ENCODE measurements around the gene TENT5A.

TENT5A gene

DNA sequence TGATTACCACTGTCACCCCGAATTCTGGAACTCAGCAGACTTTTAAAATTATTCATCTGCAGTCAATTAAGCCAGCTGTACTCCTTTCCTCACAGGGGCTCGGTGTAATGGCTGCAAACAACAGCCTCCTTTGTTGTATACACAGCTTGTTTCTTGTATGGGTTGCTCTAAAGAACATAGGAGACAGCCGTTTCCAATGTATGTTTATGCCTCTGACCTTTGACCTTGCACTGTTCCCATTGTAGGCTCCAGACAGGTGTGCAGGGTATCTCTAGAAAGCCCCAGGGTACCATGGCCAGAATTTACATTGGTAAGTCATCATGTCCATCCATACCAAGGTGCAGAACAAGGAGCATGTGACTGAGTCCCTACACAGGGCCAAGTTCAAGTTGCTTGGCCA, 11.5 kb upstream of the TENT5A start:
- Mint-ChIP-seq H3K9me3 (no peaks in the 10 kb centered on the region), H3K27me3 (peaks cover 4% of the 10 kb centered on the region), H3K4me3 (no peak overlapping the region), H3K36me3 (no peaks in the 10 kb centered on the region), H3K4me1 (no peaks in the 10 kb centered on the region), H3K27ac (no peak overlapping the region)
- CTCF ChIA-PET, result no interaction called here
- DNase-seq, result no peak

DNA sequence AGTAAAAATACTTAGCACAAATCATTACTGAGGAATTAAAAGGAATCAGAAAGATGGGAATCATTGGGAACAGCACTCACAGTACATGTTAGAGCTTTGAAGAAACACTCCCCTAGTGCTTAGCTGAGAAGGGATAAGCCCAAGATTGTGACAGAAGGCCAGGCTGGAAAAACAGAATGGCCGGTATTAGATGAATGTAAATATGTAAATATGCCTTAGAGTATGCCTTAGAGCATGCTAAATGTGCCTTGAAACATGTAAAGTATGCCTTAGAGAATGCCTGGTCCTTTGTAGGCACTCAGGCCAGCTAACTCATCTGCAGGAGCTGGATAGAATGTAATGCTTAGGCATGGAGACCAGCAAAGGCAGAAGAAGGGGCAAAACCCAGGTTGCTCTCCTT, 10.6 kb upstream of the TENT5A start:
- DNase-seq, result no peak
- no peak overlapping the region for H3K27ac Mint-ChIP-seq
- peaks cover 4% of the 10 kb centered on the region for H3K27me3 Mint-ChIP-seq
- no peaks in the 10 kb centered on the region for H3K9me3 Mint-ChIP-seq
- CTCF ChIA-PET, result interaction anchor here (0.7 kb wide), 1 partner anchor 11 kb away, joined by 3 read pairs; the partner anchor contains the start of gene TENT5A
- H3K4me1 Mint-ChIP-seq, result no peaks in the 10 kb centered on the region
- no peaks in the 10 kb centered on the region for H3K36me3 Mint-ChIP-seq
- H3K4me3 Mint-ChIP-seq, result no peak overlapping the region

GRCh38 chr6:81762606-81763005, 10.1 kb upstream of the TENT5A start:
- no peak for DNase-seq
- Mint-ChIP-seq H3K4me1 (no peaks in the 10 kb centered on the region), H3K27ac (no peak overlapping the region), H3K36me3 (no peaks in the 10 kb centered on the region), H3K9me3 (no peaks in the 10 kb centered on the region), H3K4me3 (no peak overlapping the region), H3K27me3 (peaks cover 4% of the 10 kb centered on the region)
- CTCF ChIA-PET, result interaction anchor here (0.7 kb wide), 1 partner anchor 10 kb away, joined by 3 read pairs; the partner anchor contains the start of gene TENT5A

GRCh38 chr6:81762132-81762531, 9.7 kb upstream of the TENT5A start:
- Mint-ChIP-seq H3K27me3 (peaks cover 5% of the 10 kb centered on the region), H3K36me3 (no peaks in the 10 kb centered on the region), H3K9me3 (no peaks in the 10 kb centered on the region), H3K27ac (no peak overlapping the region), H3K4me3 (no peak overlapping the region), H3K4me1 (no peaks in the 10 kb centered on the region)
- CTCF ChIA-PET, result no interaction called here
- DNase-seq, result no peak

DNA sequence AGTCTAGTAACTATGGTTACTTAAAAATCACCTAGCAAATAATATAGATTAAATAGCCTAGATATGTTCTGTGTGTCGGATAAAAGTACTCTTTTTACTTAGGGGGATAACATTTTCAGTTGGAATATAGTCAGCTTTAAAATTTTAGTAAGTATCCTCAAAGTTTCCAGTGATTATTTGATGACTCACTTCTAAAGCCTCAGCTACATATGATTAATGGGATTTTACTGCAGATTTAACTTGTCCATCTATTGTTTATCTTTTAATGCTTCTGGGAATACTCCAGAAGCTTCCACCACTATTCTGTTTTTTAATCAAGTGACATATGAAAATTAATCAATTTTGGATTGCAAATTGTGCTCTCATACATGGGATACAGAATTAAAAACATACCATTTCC, 8.7 kb upstream of the TENT5A start:
- Mint-ChIP-seq H3K36me3 (no peaks in the 10 kb centered on the region), H3K4me1 (no peaks in the 10 kb centered on the region), H3K4me3 (no peak overlapping the region), H3K9me3 (no peaks in the 10 kb centered on the region), H3K27ac (no peak overlapping the region), H3K27me3 (peaks cover 12% of the 10 kb centered on the region)
- no peak for DNase-seq
- CTCF ChIA-PET, result no interaction called here

- no peak for DNase-seq
- peaks cover 9% of the 10 kb centered on the region for H3K27me3 Mint-ChIP-seq
- no peaks in the 10 kb centered on the region for H3K36me3 Mint-ChIP-seq
- H3K27ac Mint-ChIP-seq, result no peak overlapping the region
- H3K9me3 Mint-ChIP-seq, result no peaks in the 10 kb centered on the region
- no peaks in the 10 kb centered on the region for H3K4me1 Mint-ChIP-seq
- CTCF ChIA-PET, result no interaction called here
- no peak overlapping the region for H3K4me3 Mint-ChIP-seq
Measured at GRCh38 chr6:81759782-81760181, 7.3 kb upstream of the TENT5A start.

- Mint-ChIP-seq H3K27ac (no peak overlapping the region), H3K4me3 (no peak overlapping the region), H3K27me3 (peaks cover 20% of the 10 kb centered on the region), H3K4me1 (no peaks in the 10 kb centered on the region), H3K9me3 (no peaks in the 10 kb centered on the region), H3K36me3 (no peaks in the 10 kb centered on the region)
- CTCF ChIA-PET, result no interaction called here
- DNase-seq, result no peak
Measured at GRCh38 chr6:81758221-81758620, 5.7 kb upstream of the TENT5A start.

- peaks cover 34% of the 10 kb centered on the region for H3K27me3 Mint-ChIP-seq
- no peaks in the 10 kb centered on the region for H3K9me3 Mint-ChIP-seq
- H3K27ac Mint-ChIP-seq, result no peak overlapping the region
- peaks cover 8% of the 10 kb centered on the region for H3K4me1 Mint-ChIP-seq
- DNase-seq, result no peak
- CTCF ChIA-PET, result interaction anchor here (0.8 to 1.3 kb wide), 2 partner anchors 11 to 22 kb away, joined by 3 read pairs; no protein-coding TSS in a partner anchor
- no peaks in the 10 kb centered on the region for H3K36me3 Mint-ChIP-seq
- H3K4me3 Mint-ChIP-seq, result no peak overlapping the region
Measured at GRCh38 chr6:81756690-81757089, 4.2 kb upstream of the TENT5A start.

GRCh38 chr6:81755551-81755950, 3.1 kb upstream of the TENT5A start:
- H3K4me1 Mint-ChIP-seq, result peaks cover 19% of the 10 kb centered on the region
- CTCF ChIA-PET, result no interaction called here

DNA sequence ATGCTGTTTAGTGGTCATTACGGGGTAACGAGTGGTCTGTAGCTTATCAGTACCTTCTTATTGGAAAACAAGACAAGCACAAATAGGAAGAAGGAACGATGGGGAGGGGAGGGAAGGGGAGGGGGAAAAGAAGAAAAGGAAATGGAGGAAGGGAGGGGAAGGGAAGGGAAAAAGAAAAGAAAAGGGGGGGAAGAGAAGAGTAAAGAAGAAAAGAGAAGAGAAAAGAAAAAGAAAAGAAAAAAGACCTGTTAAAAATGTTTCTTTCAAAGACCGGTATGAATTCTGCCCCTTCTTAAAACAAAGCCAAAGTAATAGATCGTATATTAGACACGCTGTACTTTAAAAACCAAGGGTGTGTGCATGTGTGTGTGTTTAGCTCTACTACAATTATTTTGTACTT, 2.4 kb upstream of the TENT5A start:
- Mint-ChIP-seq H3K27me3 (peaks cover 50% of the 10 kb centered on the region), H3K9me3 (no peaks in the 10 kb centered on the region), H3K27ac (no peak overlapping the region), H3K36me3 (peaks cover 2% of the 10 kb centered on the region), H3K4me1 (peaks cover 24% of the 10 kb centered on the region), H3K4me3 (no peak overlapping the region)
- CTCF ChIA-PET, result no interaction called here
- DNase-seq, result no peak

More at GRCh38 chr6:81755551-81755950, 3.1 kb upstream of the TENT5A start:
- Mint-ChIP-seq H3K27ac (no peak overlapping the region), H3K27me3 (peaks cover 46% of the 10 kb centered on the region), H3K36me3 (peaks cover 2% of the 10 kb centered on the region), H3K9me3 (no peaks in the 10 kb centered on the region), H3K4me3 (no peak overlapping the region)
- no peak for DNase-seq

- Mint-ChIP-seq H3K4me1 (peaks cover 24% of the 10 kb centered on the region), H3K27ac (peak overlapping the region; percentile 86), H3K27me3 (peaks cover 53% of the 10 kb centered on the region), H3K36me3 (peaks cover 2% of the 10 kb centered on the region), H3K4me3 (peak overlapping the region; percentile 92), H3K9me3 (no peaks in the 10 kb centered on the region)
- CTCF ChIA-PET, result interaction anchor here (0.6 to 1.7 kb wide), 10 partner anchors 9 to 1805 kb away, joined by 3 to 7 read pairs (median 3); no protein-coding TSS in a partner anchor
- DNase-seq, result peak; percentile 85
Measured at GRCh38 chr6:81753711-81754577, 1.5 kb upstream of the TENT5A start.

DNA sequence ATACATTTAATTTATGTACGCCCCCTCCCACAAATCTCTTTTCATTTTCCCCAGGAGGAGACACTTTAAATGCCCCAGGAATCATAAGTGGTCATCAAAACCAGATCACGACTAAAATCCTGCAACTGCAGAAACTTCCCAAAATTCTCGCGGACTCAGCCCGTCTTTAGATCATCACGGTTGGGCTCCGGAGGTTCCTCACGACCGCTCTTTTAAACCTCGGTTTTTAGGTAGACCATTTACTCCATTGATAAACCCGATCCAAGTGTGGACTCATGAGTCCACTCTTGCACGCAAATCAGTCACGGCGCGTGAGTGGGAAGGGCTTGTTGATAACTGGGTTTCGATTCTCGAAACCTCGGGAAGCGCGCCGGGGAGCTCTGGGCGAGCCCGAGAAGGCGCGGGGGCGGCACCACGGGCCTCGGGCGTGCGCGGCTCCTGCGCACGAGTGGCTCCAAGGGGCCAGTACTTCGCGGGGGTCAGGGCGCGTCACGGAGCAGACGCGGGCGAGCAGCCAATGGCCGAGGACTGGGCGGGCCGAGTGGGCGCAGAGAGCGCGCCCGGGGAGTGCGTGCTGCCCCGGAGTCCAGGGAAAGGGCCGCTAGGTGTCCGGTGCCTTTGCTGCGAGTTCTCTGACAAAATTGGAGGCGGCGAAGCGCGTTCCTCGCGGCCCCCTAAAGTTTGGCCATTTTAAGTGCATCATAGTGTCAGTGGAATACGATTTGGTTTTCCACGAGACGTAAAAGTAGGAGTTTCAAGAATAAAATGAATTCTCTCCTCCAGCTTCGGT, 635 bp upstream of the TENT5A start:
- peak; percentile 71 for DNase-seq
- peaks cover 24% of the 10 kb centered on the region for H3K4me1 Mint-ChIP-seq
- CTCF ChIA-PET, result interaction anchor here (0.6 to 1.7 kb wide), 10 partner anchors 8 to 1804 kb away, joined by 3 to 7 read pairs (median 3); no protein-coding TSS in a partner anchor
- peaks cover 2% of the 10 kb centered on the region for H3K36me3 Mint-ChIP-seq
- H3K27ac Mint-ChIP-seq, result peak overlapping the region; percentile 86
- H3K9me3 Mint-ChIP-seq, result no peaks in the 10 kb centered on the region
- peaks cover 53% of the 10 kb centered on the region for H3K27me3 Mint-ChIP-seq
- peak overlapping the region; percentile 92 for H3K4me3 Mint-ChIP-seq

- Mint-ChIP-seq H3K4me3 (peak overlapping the region; percentile 92), H3K27me3 (peaks cover 46% of the 10 kb centered on the region), H3K9me3 (no peaks in the 10 kb centered on the region), H3K27ac (peak overlapping the region; percentile 86), H3K36me3 (peaks cover 2% of the 10 kb centered on the region), H3K4me1 (peaks cover 24% of the 10 kb centered on the region)
- CTCF ChIA-PET, result interaction anchor here (1.1 kb wide), 1 partner anchor 1314 kb away, joined by 3 read pairs; the partner anchor contains the start of gene UBE3D
- DNase-seq, result peak; percentile 41
Measured at GRCh38 chr6:81751388-81752083, 945 bp downstream of the TENT5A start.
